NCI-H748 (cell line): ENCODE results near the gene KIR3DL1.
"Not testable (repeated sequence)": the region's sequence is repeated elsewhere in the genome, so short reads cannot be mapped to it uniquely, and the experiment has no call there.

Source experiments
- DNase-seq: peaks from one replicate; lab custom pipeline; 2025; ENCODE audit not compliant: unreplicated experiment; lab: John Stamatoyannopoulos, UW

KIR3DL1 gene

GRCh38 chr19:54806516-54806838, 9.8 kb upstream of the KIR3DL1 start:
- DNase-seq: no peak

GRCh38 chr19:54814571-54814970, 1.7 kb upstream of the KIR3DL1 start:
- DNase-seq: not testable (repeated sequence)

- DNase-seq: no peak
Measured at GRCh38 chr19:54817670-54818536, 1.6 kb downstream of the KIR3DL1 start.

- not testable (repeated sequence) for DNase-seq
Measured at GRCh38 chr19:54824416-54824815, 8.1 kb downstream of the KIR3DL1 start.

GRCh38 chr19:54825326-54825725, 9.1 kb downstream of the KIR3DL1 start:
- DNase-seq: not testable (repeated sequence)

GRCh38 chr19:54828064-54828463, 11.8 kb downstream of the KIR3DL1 start:
- DNase-seq: not testable (repeated sequence)

GRCh38 chr19:54832496-54832895, 16.2 kb downstream of the KIR3DL1 start, which contains the start of gene KIR2DS4:
TSS of gene KIR2DS4 (plus strand) at chr19:54832676.
- not testable (repeated sequence) for DNase-seq

- DNase-seq: not testable (repeated sequence)
Measured at GRCh38 chr19:54835126-54835525, 18.9 kb downstream of the KIR3DL1 start.

- not testable (repeated sequence) for DNase-seq
Measured at GRCh38 chr19:54837522-54837921, 21.3 kb downstream of the KIR3DL1 start.

GRCh38 chr19:54843171-54843570, 26.9 kb downstream of the KIR3DL1 start:
- not testable (repeated sequence) for DNase-seq

- DNase-seq: not testable (repeated sequence)
Measured at GRCh38 chr19:54850061-54850640, 33.9 kb downstream of the KIR3DL1 start, which contains the start of gene KIR3DL2. TSS of gene KIR3DL2 (plus strand) at chr19:54850443. CDS start at chr19:54850476, 33 bp downstream.

- no peak for DNase-seq
Measured at GRCh38 chr19:54850930-54851329, 34.7 kb downstream of the KIR3DL1 start.

- no peak for DNase-seq
Measured at GRCh38 chr19:54851353-54851752, 35.1 kb downstream of the KIR3DL1 start.

- not testable (repeated sequence) for DNase-seq
Measured at GRCh38 chr19:54855241-54855640, 39.0 kb downstream of the KIR3DL1 start.

- not testable (repeated sequence) for DNase-seq
Measured at GRCh38 chr19:54858476-54858875, 42.2 kb downstream of the KIR3DL1 start.

GRCh38 chr19:54859421-54859820, 43.2 kb downstream of the KIR3DL1 start:
- not testable (repeated sequence) for DNase-seq

- not testable (repeated sequence) for DNase-seq
Measured at GRCh38 chr19:54863459-54863858, 47.2 kb downstream of the KIR3DL1 start.

- DNase-seq: no peak
Measured at GRCh38 chr19:54871696-54872095, 55.4 kb downstream of the KIR3DL1 start.

GRCh38 chr19:54873990-54874389, 57.7 kb downstream of the KIR3DL1 start, which contains the start of gene FCAR:
TSS of gene FCAR (plus strand) at chr19:54874235. CDS start at chr19:54874290, 55 bp downstream.
- DNase-seq: no peak

GRCh38 chr19:54875506-54875905, 59.2 kb downstream of the KIR3DL1 start:
- DNase-seq: no peak

- DNase-seq: no peak
Measured at GRCh38 chr19:54877471-54877870, 61.2 kb downstream of the KIR3DL1 start.
